Measurements from ENCODE around the gene AKAP3.

The AKAP3 gene

DNA sequence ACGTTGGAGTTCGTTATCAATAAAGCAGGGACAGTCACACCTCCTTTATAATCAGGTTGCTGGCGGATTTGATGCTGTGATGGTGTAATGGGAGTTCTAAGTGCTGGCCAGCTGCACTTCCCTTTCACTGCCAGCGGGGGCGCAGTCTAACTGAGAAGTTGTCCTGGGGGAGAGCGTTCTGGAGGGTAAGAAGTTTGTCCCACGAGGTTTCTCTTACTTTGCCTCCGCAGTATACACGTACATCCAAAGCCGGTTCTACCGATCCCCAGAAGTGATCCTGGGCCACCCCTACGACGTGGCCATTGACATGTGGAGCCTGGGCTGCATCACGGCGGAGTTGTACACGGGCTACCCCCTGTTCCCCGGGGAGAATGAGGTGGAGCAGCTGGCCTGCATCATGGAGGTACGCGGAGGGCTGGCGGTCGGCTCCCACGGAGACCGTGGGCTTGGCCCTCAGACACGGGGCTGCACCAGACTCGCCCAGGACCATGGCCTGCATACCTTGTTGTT lies 44.1 kb downstream of the AKAP3 start:
- Histone ChIP-seq H3K4me3 (ENCODE audit: low read length in 2 of 2) (peak overlapping the region; percentile 92), H3K27ac (ENCODE audit: low read depth in 2 of 2, low read length in 2 of 2) (peak overlapping the region; percentile 39 to 56), H3K27me3 (ENCODE audit: control insufficient read depth in 2 of 2, insufficient read depth in 2 of 2, low read length in 2 of 2) (no peaks in the 10 kb centered on the region), H3K36me3 (ENCODE audit: control insufficient read depth in 2 of 2, insufficient read depth in 2 of 2, low read length in 2 of 2) (no peaks in the 10 kb centered on the region), H3K9me3 (ENCODE audit: control insufficient read depth in 2 of 2, low read length in 2 of 2) (no peaks in the 10 kb centered on the region), H3K4me1 (ENCODE audit: control insufficient read depth in 2 of 2, insufficient read depth in 2 of 2, low read length in 2 of 2) (peaks cover 0 to 3% of the 10 kb centered on the region in 2 donors), H3K9ac (ENCODE audit: low read depth in 1 of 2, low read length in 2 of 2) (peak overlapping the region; percentile 77 to 78)

DNA sequence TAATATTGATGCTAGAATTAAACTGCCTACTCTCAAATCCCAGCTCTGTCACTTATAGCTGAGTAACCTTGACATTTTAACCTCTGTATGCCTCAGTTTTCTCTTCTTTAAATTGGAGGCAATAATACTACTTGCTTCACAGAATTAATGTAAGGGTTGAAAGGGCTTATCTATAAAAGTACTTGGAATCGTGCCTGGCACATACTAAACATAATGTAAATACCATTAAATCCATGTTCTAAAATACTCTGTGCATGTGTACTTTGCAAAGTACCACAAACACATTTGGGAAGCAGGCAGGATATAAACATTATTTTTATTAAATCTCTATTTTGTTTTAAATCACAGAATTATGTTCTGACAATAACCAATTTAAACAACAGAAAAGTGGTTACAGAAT lies 44.9 kb downstream of the AKAP3 start:
- Histone ChIP-seq H3K27me3 (ENCODE audit: control insufficient read depth in 2 of 2, insufficient read depth in 2 of 2, low read length in 2 of 2) (no peaks in the 10 kb centered on the region), H3K27ac (ENCODE audit: low read depth in 2 of 2, low read length in 2 of 2) (no peak overlapping the region), H3K9ac (ENCODE audit: low read depth in 1 of 2, low read length in 2 of 2) (no peak overlapping the region), H3K4me1 (ENCODE audit: control insufficient read depth in 2 of 2, insufficient read depth in 2 of 2, low read length in 2 of 2) (peaks cover 0 to 3% of the 10 kb centered on the region in 2 donors), H3K4me3 (ENCODE audit: low read length in 2 of 2) (no peak overlapping the region), H3K9me3 (ENCODE audit: control insufficient read depth in 2 of 2, low read length in 2 of 2) (no peaks in the 10 kb centered on the region), H3K36me3 (ENCODE audit: control insufficient read depth in 2 of 2, insufficient read depth in 2 of 2, low read length in 2 of 2) (no peaks in the 10 kb centered on the region)

DNA sequence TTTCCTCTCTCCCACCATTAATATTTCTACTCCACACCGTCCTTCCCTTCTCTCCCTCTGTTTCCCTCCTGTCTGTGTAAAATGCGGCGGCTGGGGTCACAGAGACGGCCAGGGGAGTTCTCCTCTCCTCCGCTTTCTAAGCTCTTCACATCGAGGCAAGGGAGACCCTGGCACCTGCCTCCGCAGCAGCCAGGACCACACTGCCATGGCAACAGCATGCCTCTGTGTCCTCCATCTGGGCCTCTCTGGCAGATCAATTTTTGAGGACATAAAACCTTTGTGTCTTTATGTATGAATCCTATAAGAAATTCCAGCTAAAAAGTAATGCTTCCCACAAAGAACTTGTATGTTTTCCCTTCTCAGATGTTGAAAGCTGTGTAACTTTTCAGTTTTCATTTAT lies 45.4 kb downstream of the AKAP3 start:
- H3K4me1 ChIP-seq (ENCODE audit: control insufficient read depth in 2 of 2, insufficient read depth in 2 of 2, low read length in 2 of 2): peaks cover 0 to 3% of the 10 kb centered on the region in 2 donors
- no peaks in the 10 kb centered on the region for H3K9me3 ChIP-seq (ENCODE audit: control insufficient read depth in 2 of 2, low read length in 2 of 2)
- H3K36me3 ChIP-seq (ENCODE audit: control insufficient read depth in 2 of 2, insufficient read depth in 2 of 2, low read length in 2 of 2): no peaks in the 10 kb centered on the region
- H3K4me3 ChIP-seq (ENCODE audit: low read length in 2 of 2): no peak overlapping the region
- H3K27ac ChIP-seq (ENCODE audit: low read depth in 2 of 2, low read length in 2 of 2): no peak overlapping the region
- H3K9ac ChIP-seq (ENCODE audit: low read depth in 1 of 2, low read length in 2 of 2): no peak overlapping the region
- H3K27me3 ChIP-seq (ENCODE audit: control insufficient read depth in 2 of 2, insufficient read depth in 2 of 2, low read length in 2 of 2): no peaks in the 10 kb centered on the region

DNA sequence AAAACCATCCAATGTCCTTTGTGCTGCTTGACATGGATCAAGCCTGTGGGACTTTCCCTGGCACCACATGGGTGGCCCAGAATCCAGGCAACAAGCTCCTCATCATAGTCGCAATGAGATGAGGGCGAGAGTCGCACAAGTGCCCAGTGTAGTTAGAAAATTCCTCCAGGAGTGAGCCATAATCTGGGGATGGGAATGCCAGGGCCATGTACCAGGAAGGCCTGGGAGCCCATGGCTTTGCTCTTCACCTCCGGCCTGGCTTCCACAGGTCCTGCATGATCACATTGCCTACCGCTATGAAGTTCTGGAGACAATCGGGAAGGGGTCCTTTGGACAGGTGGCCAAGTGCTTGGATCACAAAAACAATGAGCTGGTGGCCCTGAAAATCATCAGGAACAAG lies 53.0 kb downstream of the AKAP3 start:
- no peak overlapping the region for H3K9ac ChIP-seq (ENCODE audit: low read depth in 1 of 2, low read length in 2 of 2)
- no peaks in the 10 kb centered on the region for H3K9me3 ChIP-seq (ENCODE audit: control insufficient read depth in 2 of 2, low read length in 2 of 2)
- no peak overlapping the region for H3K27ac ChIP-seq (ENCODE audit: low read depth in 2 of 2, low read length in 2 of 2)
- H3K27me3 ChIP-seq (ENCODE audit: control insufficient read depth in 2 of 2, insufficient read depth in 2 of 2, low read length in 2 of 2): no peaks in the 10 kb centered on the region
- H3K36me3 ChIP-seq (ENCODE audit: control insufficient read depth in 2 of 2, insufficient read depth in 2 of 2, low read length in 2 of 2): peaks cover 0 to 2% of the 10 kb centered on the region in 2 donors
- H3K4me1 ChIP-seq (ENCODE audit: control insufficient read depth in 2 of 2, insufficient read depth in 2 of 2, low read length in 2 of 2): no peaks in the 10 kb centered on the region
- H3K4me3 ChIP-seq (ENCODE audit: low read length in 2 of 2): no peak overlapping the region

DNA sequence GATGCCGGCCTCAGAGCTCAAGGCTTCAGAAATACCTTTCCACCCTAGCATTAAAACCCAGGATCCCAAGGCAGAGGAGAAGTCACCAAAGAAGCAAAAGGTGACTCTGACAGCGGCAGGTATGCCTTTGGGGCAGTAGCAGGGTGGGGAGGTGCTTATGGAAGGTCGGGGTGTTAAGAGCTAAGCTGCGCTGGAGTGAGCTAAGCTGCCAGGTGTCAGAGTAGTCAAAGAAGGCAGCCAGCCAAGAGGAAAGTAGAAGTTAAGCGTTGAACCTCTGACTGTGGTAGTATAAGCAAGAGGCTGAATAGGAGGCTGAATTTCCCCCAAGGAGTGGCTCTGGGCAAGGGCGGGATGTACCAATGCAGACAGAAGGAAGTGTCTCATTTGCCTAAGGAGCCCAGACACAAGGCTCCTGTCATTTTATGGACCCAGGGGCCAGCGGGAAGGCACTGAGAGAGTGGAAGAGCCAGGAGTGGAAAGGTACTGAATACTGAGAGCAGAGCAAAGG lies 57.6 kb downstream of the AKAP3 start:
- H3K27ac ChIP-seq (ENCODE audit: low read depth in 2 of 2, low read length in 2 of 2): no peak overlapping the region
- peaks cover 0 to 2% of the 10 kb centered on the region in 2 donors for H3K36me3 ChIP-seq (ENCODE audit: control insufficient read depth in 2 of 2, insufficient read depth in 2 of 2, low read length in 2 of 2)
- no peaks in the 10 kb centered on the region for H3K4me1 ChIP-seq (ENCODE audit: control insufficient read depth in 2 of 2, insufficient read depth in 2 of 2, low read length in 2 of 2)
- no peak overlapping the region for H3K4me3 ChIP-seq (ENCODE audit: low read length in 2 of 2)
- no peaks in the 10 kb centered on the region for H3K27me3 ChIP-seq (ENCODE audit: control insufficient read depth in 2 of 2, insufficient read depth in 2 of 2, low read length in 2 of 2)
- H3K9me3 ChIP-seq (ENCODE audit: control insufficient read depth in 2 of 2, low read length in 2 of 2): no peaks in the 10 kb centered on the region
- H3K9ac ChIP-seq (ENCODE audit: low read depth in 1 of 2, low read length in 2 of 2): no peak overlapping the region

DNA sequence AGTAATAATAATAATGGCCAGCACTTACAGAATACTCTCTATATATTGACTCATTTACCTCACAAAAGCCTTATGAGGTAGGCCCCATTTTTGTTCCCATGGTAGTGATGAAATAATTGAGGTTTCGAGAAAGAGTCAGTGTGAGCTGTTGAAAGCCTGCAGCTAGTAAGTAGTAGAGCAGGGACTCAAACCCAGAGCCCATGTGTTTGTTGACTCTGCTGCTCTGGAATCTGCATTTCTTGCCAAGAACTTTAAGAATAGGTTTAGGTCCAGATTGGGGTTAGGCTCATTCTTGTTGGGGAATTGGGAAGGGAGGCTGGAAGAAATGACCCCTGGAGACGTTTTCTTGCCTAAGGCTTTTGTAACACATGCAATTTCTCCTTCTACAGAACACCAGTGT lies 58.9 kb downstream of the AKAP3 start:
- Histone ChIP-seq H3K27me3 (ENCODE audit: control insufficient read depth in 2 of 2, insufficient read depth in 2 of 2, low read length in 2 of 2) (no peaks in the 10 kb centered on the region), H3K4me3 (ENCODE audit: low read length in 2 of 2) (no peak overlapping the region), H3K9ac (ENCODE audit: low read depth in 1 of 2, low read length in 2 of 2) (no peak overlapping the region), H3K27ac (ENCODE audit: low read depth in 2 of 2, low read length in 2 of 2) (no peak overlapping the region), H3K4me1 (ENCODE audit: control insufficient read depth in 2 of 2, insufficient read depth in 2 of 2, low read length in 2 of 2) (no peaks in the 10 kb centered on the region), H3K9me3 (ENCODE audit: control insufficient read depth in 2 of 2, low read length in 2 of 2) (no peaks in the 10 kb centered on the region), H3K36me3 (ENCODE audit: control insufficient read depth in 2 of 2, insufficient read depth in 2 of 2, low read length in 2 of 2) (peaks cover 0 to 2% of the 10 kb centered on the region in 2 donors)

DNA sequence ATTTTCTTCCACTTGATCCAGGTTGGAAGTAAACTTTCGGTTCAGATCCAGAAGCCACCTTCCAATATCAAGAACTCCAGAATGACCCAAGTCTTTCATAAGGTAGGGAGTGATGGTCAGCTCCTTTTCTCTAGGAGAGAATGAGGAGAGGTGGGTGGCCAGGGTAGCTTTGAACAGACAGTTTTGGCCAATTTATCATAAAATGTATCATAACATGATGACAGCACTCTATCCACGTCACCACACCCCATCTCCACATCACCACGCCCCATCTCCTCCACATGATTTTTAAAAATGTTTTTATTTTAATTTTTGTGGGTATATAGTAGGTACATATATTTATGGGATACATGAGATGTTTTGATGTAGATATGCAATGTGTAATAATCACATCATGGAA lies 59.9 kb downstream of the AKAP3 start:
- Histone ChIP-seq H3K4me3 (ENCODE audit: low read length in 2 of 2) (no peak overlapping the region), H3K27me3 (ENCODE audit: control insufficient read depth in 2 of 2, insufficient read depth in 2 of 2, low read length in 2 of 2) (no peaks in the 10 kb centered on the region), H3K9ac (ENCODE audit: low read depth in 1 of 2, low read length in 2 of 2) (no peak overlapping the region), H3K27ac (ENCODE audit: low read depth in 2 of 2, low read length in 2 of 2) (no peak overlapping the region), H3K36me3 (ENCODE audit: control insufficient read depth in 2 of 2, insufficient read depth in 2 of 2, low read length in 2 of 2) (peaks cover 0 to 2% of the 10 kb centered on the region in 2 donors), H3K4me1 (ENCODE audit: control insufficient read depth in 2 of 2, insufficient read depth in 2 of 2, low read length in 2 of 2) (no peaks in the 10 kb centered on the region), H3K9me3 (ENCODE audit: control insufficient read depth in 2 of 2, low read length in 2 of 2) (no peaks in the 10 kb centered on the region)

DNA sequence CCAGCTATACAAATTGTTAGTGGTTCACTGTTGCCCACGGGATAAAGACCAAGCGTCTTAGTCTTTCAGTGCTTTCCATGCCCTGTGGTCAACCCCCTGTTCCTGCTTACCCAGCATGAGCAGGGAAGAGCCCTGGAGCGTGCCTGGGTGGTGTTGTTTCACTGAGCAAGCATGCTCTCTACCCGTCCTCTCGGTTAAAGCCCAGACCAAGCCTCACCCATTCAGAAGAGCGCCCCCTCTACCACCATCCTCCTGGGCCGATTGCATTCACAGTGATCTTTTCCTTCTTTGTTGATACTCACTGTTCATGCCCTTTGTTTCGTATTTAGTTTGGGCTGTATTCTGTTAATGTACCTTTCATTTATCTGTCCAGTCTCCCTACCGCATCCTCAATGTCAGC lies 61.7 kb downstream of the AKAP3 start:
- Histone ChIP-seq H3K36me3 (ENCODE audit: control insufficient read depth in 2 of 2, insufficient read depth in 2 of 2, low read length in 2 of 2) (peaks cover 0 to 2% of the 10 kb centered on the region in 2 donors), H3K27me3 (ENCODE audit: control insufficient read depth in 2 of 2, insufficient read depth in 2 of 2, low read length in 2 of 2) (no peaks in the 10 kb centered on the region), H3K4me3 (ENCODE audit: low read length in 2 of 2) (no peak overlapping the region), H3K9ac (ENCODE audit: low read depth in 1 of 2, low read length in 2 of 2) (no peak overlapping the region), H3K27ac (ENCODE audit: low read depth in 2 of 2, low read length in 2 of 2) (no peak overlapping the region), H3K9me3 (ENCODE audit: control insufficient read depth in 2 of 2, low read length in 2 of 2) (no peaks in the 10 kb centered on the region), H3K4me1 (ENCODE audit: control insufficient read depth in 2 of 2, insufficient read depth in 2 of 2, low read length in 2 of 2) (no peaks in the 10 kb centered on the region)

DNA sequence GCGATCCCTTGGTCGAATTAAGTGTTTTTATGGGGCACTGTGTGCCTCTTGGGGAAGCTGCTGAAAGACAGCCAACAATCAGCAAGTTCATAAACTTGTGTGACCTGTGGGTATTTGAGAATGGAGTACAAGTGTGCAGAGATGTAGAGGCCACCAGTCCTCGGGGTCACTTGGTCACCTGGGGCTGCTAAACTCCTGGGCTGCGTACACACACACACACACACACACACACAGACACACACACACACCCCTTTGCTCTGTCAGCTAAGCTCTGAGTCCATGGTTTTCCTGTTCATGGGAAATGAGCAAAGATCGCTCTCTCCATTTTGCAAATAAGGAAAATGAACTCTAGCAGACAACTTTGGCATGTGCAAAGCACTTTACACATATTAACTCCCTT lies 62.4 kb downstream of the AKAP3 start:
- H3K27me3 ChIP-seq (ENCODE audit: control insufficient read depth in 2 of 2, insufficient read depth in 2 of 2, low read length in 2 of 2): no peaks in the 10 kb centered on the region
- no peaks in the 10 kb centered on the region for H3K9me3 ChIP-seq (ENCODE audit: control insufficient read depth in 2 of 2, low read length in 2 of 2)
- H3K9ac ChIP-seq (ENCODE audit: low read depth in 1 of 2, low read length in 2 of 2): no peak overlapping the region
- no peaks in the 10 kb centered on the region for H3K4me1 ChIP-seq (ENCODE audit: control insufficient read depth in 2 of 2, insufficient read depth in 2 of 2, low read length in 2 of 2)
- H3K4me3 ChIP-seq (ENCODE audit: low read length in 2 of 2): no peak overlapping the region
- no peak overlapping the region for H3K27ac ChIP-seq (ENCODE audit: low read depth in 2 of 2, low read length in 2 of 2)
- no peaks in the 10 kb centered on the region for H3K36me3 ChIP-seq (ENCODE audit: control insufficient read depth in 2 of 2, insufficient read depth in 2 of 2, low read length in 2 of 2)

DNA sequence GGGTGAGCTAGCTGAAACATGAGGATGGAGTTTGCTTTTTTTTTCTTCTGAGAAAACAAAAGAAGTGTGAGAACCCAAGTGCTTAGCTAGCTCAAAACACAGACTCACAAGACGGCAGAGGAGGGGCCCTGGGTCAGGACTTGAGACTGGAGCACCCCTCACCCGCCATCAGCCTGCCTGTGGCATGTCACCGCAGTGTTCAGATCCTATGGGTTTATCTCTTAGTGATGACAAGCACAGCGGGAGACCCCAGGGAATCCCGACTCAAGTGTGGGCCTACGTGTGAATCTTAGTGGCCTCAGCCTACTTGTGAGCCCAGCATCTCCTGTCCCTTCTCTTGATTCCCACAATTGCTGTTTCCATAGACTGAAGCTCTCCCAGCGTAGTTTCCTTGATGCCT lies 64.0 kb downstream of the AKAP3 start:
- Histone ChIP-seq H3K9me3 (ENCODE audit: control insufficient read depth in 2 of 2, low read length in 2 of 2) (no peaks in the 10 kb centered on the region), H3K4me3 (ENCODE audit: low read length in 2 of 2) (no peak overlapping the region), H3K27ac (ENCODE audit: low read depth in 2 of 2, low read length in 2 of 2) (no peak overlapping the region), H3K36me3 (ENCODE audit: control insufficient read depth in 2 of 2, insufficient read depth in 2 of 2, low read length in 2 of 2) (no peaks in the 10 kb centered on the region), H3K4me1 (ENCODE audit: control insufficient read depth in 2 of 2, insufficient read depth in 2 of 2, low read length in 2 of 2) (peaks cover 0 to under 1% of the 10 kb centered on the region in 2 donors), H3K27me3 (ENCODE audit: control insufficient read depth in 2 of 2, insufficient read depth in 2 of 2, low read length in 2 of 2) (no peaks in the 10 kb centered on the region), H3K9ac (ENCODE audit: low read depth in 1 of 2, low read length in 2 of 2) (no peak overlapping the region)

DNA sequence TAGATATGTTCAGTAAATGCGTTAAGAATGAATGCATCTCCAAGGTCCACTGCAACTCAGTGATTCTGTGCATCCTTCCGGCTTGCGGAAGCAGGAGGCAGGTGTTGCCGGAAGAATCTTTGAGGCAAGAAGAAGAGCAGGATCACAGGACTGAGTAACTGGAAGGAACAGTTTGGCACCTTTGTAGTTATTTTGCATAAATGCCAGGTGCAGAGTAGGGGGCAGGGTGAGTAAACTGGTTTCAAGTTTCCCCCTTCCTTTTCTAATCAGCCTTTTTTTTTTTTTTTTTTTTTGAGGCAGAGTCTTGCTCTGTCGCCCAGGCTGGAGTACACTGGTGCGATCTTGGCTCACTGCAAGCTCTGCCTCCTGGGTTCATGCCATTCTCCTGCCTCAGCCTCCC lies 64.6 kb downstream of the AKAP3 start:
- Histone ChIP-seq H3K9me3 (ENCODE audit: control insufficient read depth in 2 of 2, low read length in 2 of 2) (no peaks in the 10 kb centered on the region), H3K27me3 (ENCODE audit: control insufficient read depth in 2 of 2, insufficient read depth in 2 of 2, low read length in 2 of 2) (no peaks in the 10 kb centered on the region), H3K27ac (ENCODE audit: low read depth in 2 of 2, low read length in 2 of 2) (no peak overlapping the region), H3K9ac (ENCODE audit: low read depth in 1 of 2, low read length in 2 of 2) (no peak overlapping the region), H3K4me1 (ENCODE audit: control insufficient read depth in 2 of 2, insufficient read depth in 2 of 2, low read length in 2 of 2) (peaks cover 0 to 4% of the 10 kb centered on the region in 2 donors), H3K36me3 (ENCODE audit: control insufficient read depth in 2 of 2, insufficient read depth in 2 of 2, low read length in 2 of 2) (no peaks in the 10 kb centered on the region), H3K4me3 (ENCODE audit: low read length in 2 of 2) (no peak overlapping the region)

All from mucosa of rectum (tissue), 2 donors.